Retinal pigment epithelial cell (primary cell): ENCODE results near the gene KRIT1.
"Not testable (repeated sequence)": the region's sequence is repeated elsewhere in the genome, so short reads cannot be mapped to it uniquely, and the experiment has no call there.

Source experiments
- DNase-seq: peaks from one replicate; pipeline ENCODE4 v3.0.0-alpha.2; 2010; ENCODE audit warnings: low read depth
- H3K4me3 ChIP-seq: 2 replicates; pipeline ENCODE4 v1.5.1; 2011; ENCODE audit warnings: mild to moderate bottlenecking, low read length, control low read depth, moderate library complexity
- CTCF ChIP-seq: conservative IDR thresholded peaks from 2 replicates; pipeline ENCODE4 v1.5.1; 2011; ENCODE audit warnings: low read depth, low read length, control low read depth, inconsistent platforms

KRIT1 gene

GRCh38 chr7:92228100-92228499, 17.6 kb downstream of the KRIT1 start:
- TF ChIP-seq CTCF = no peak
- no peak for DNase-seq

GRCh38 chr7:92226981-92227380, 18.7 kb downstream of the KRIT1 start:
- H3K4me3 ChIP-seq = no peak overlapping the region
- no peak for DNase-seq
- no peak for TF ChIP-seq CTCF

More at GRCh38 chr7:92228100-92228499, 17.6 kb downstream of the KRIT1 start:
- H3K4me3 ChIP-seq = no peak overlapping the region

- no peak for TF ChIP-seq CTCF
- H3K4me3 ChIP-seq = no peak overlapping the region
- no peak for DNase-seq
These were observed 23.9 kb downstream of the KRIT1 start for GRCh38 chr7:92221766-92222165.

GRCh38 chr7:92206672-92207071, 39.0 kb downstream of the KRIT1 start:
- TF ChIP-seq CTCF = no peak
- no peak for DNase-seq
- H3K4me3 ChIP-seq = no peak overlapping the region

GRCh38 chr7:92205987-92206386, 39.7 kb downstream of the KRIT1 start:
- no peak overlapping the region for H3K4me3 ChIP-seq
- TF ChIP-seq CTCF = no peak
- no peak for DNase-seq

GRCh38 chr7:92200791-92201190, 44.9 kb downstream of the KRIT1 start:
- H3K4me3 ChIP-seq = no peak overlapping the region
- TF ChIP-seq CTCF = no peak
- no peak for DNase-seq

- no peak for DNase-seq
- H3K4me3 ChIP-seq = no peak overlapping the region
- no peak for TF ChIP-seq CTCF
These were observed 53.4 kb downstream of the KRIT1 start for GRCh38 chr7:92192326-92192725.

GRCh38 chr7:92189246-92189645, 56.5 kb downstream of the KRIT1 start:
- H3K4me3 ChIP-seq, DNase-seq: not testable (repeated sequence)

GRCh38 chr7:92184294-92184693, 61.4 kb downstream of the KRIT1 start:
- H3K4me3 ChIP-seq, DNase-seq: not testable (repeated sequence)
